HepG2 (cell line): ENCODE data around the gene FBXW4. TPM values are rescaled to one million over a fixed set of nuclear protein-coding genes. Genes with fewer than 3 reads are reported as not detected.

ENCODE experiments used
- GABPB1 ChIP-seq: IDR thresholded peaks from 2 replicates; pipeline ENCODE4 v1.6.1; 2016; ENCODE audit warnings: mild to moderate bottlenecking, missing genetic modification reagents, moderate library complexity, missing compliant biosample characterization
- KDM3A ChIP-seq: IDR thresholded peaks from 2 replicates; pipeline ENCODE4 v1.6.1; 2018; ENCODE audit warnings: low read depth, missing compliant biosample characterization
- NFRKB ChIP-seq: fragments of 450-650 bp; IDR thresholded peaks from 2 replicates; pipeline ENCODE4 v1.6.1; 2017
- PRPF4 ChIP-seq: fragments of 200-400 bp; formaldehyde crosslinking; IDR thresholded peaks from 2 replicates; pipeline ENCODE4 v1.6.1; 2016; ENCODE audit warnings: low read length, low read depth; ENCODE audit not compliant: poor library complexity, severe bottlenecking
- RBM22 ChIP-seq: fragments of 200-400 bp; formaldehyde crosslinking; optimal IDR thresholded peaks from 2 replicates; pipeline ENCODE3; 2017; ENCODE audit warnings: mild to moderate bottlenecking, low read length, moderate library complexity
- REPIN1 ChIP-seq: sonication (generic); formaldehyde crosslinking; IDR thresholded peaks from 2 replicates; pipeline ENCODE4 v1.8.0; 2022; ENCODE audit warnings: missing genetic modification reagents, low read depth, mild to moderate bottlenecking, borderline replicate concordance
- SP1 ChIP-seq, 2 experiments: fragments of 450-650 bp in 1 of 2; sonication (generic) in 1 of 2; formaldehyde crosslinking in 1 of 2; IDR thresholded peaks; 2 replicates each; pipeline versions ENCODE4 v1.4.0 to v1.6.1; 2016 to 2020; ENCODE audit warnings: missing genetic modification reagents in 1 of 2
- TAF15 ChIP-seq: fragments of 200-400 bp; formaldehyde crosslinking; IDR thresholded peaks from one replicate; pipeline ENCODE4 v1.6.1; 2018; ENCODE audit warnings: mild to moderate bottlenecking, low read depth, low read length; ENCODE audit not compliant: poor library complexity, severe bottlenecking
- ZC3H13 ChIP-seq: sonication (generic); formaldehyde crosslinking; IDR thresholded peaks from 2 replicates; pipeline ENCODE4 v1.8.1; 2023; ENCODE audit warnings: mild to moderate bottlenecking, missing genetic modification reagents, moderate library complexity
- ZNF253 ChIP-seq: sonication (generic); formaldehyde crosslinking; IDR thresholded peaks from 2 replicates; pipeline ENCODE4 v1.8.0; 2022; ENCODE audit warnings: mild to moderate bottlenecking, missing genetic modification reagents, borderline replicate concordance
- ZNF546 ChIP-seq: sonication (generic); formaldehyde crosslinking; conservative IDR thresholded peaks from 2 replicates; pipeline ENCODE4 v1.8.1; 2023; ENCODE audit warnings: mild to moderate bottlenecking, missing genetic modification reagents
- ZNF816 ChIP-seq: sonication (generic); formaldehyde crosslinking; IDR thresholded peaks from 2 replicates; pipeline ENCODE4 v1.8.0; 2022; ENCODE audit warnings: missing genetic modification reagents, mild to moderate bottlenecking, borderline replicate concordance
- polyA plus RNA-seq, 8 experiments: library from polyadenylated mRNA; depleted of rRNA in 3 of 8; stranded (reverse) in 7 of 8; unstranded in 1 of 8; fragments of >200 nt; fragmentation: Illumina TruSeq in 4 of 8; extraction: Trizol in 4 of 8; gene quantifications; 2 replicates each; pipeline versions ENCODE4 v1.2.1 to v1.2.3, GENCODE V29; 2011 to 2016; ENCODE audit warnings: low read depth in 4 of 8, missing spikeins in 1 of 8, mixed read lengths in 1 of 8; ENCODE audit not compliant: insufficient read depth in 1 of 8
- total RNA-seq, 5 experiments: library from RNA; depleted of rRNA; stranded (reverse); fragments of >200 nt; fragmentation: Illumina TruSeq; extraction: Trizol; gene quantifications; 2 replicates each; pipeline ENCODE4 v1.2.3, GENCODE V29; 2016; ENCODE audit warnings: low read depth in 1 of 5
- TF ChIP-seq, protein P1 (sequence below): IDR thresholded peaks from 2 replicates; pipeline ENCODE4 v1.6.1; 2016; ENCODE audit warnings: control low read depth
- TF ChIP-seq, protein P2 (sequence below): sonication (generic); formaldehyde crosslinking; IDR thresholded peaks from 2 replicates; pipeline ENCODE4 v1.4.0; 2020; ENCODE audit warnings: low read depth, mild to moderate bottlenecking, missing genetic modification reagents
- TF ChIP-seq, protein P3 (sequence below): sonication (generic); formaldehyde crosslinking; IDR thresholded peaks from 2 replicates; pipeline ENCODE4 v1.4.0; 2020; ENCODE audit warnings: missing genetic modification reagents, low read depth, mild to moderate bottlenecking, borderline replicate concordance
- TF ChIP-seq, protein P4 (sequence below): IDR thresholded peaks from 2 replicates; pipeline ENCODE4 v1.6.1; 2018; ENCODE audit warnings: missing genetic modification reagents, mild to moderate bottlenecking, missing compliant biosample characterization
- TF ChIP-seq, protein P5 (sequence below): sonication (generic); formaldehyde crosslinking; IDR thresholded peaks from 2 replicates; pipeline ENCODE4 v1.8.1; 2022; ENCODE audit warnings: low read depth, mild to moderate bottlenecking, missing genetic modification reagents
- TF ChIP-seq, protein P6 (sequence below): fragments of 450-650 bp; IDR thresholded peaks from 2 replicates; pipeline ENCODE4 v1.6.1; 2017; ENCODE audit warnings: mild to moderate bottlenecking

The FBXW4 gene
- total and polyA plus RNA-seq, 2 of the 13 experiments (the other 11 are each of a cell fraction or from before 2014, with no cell fraction given), result 23.5 to 33.7 TPM

DNA sequence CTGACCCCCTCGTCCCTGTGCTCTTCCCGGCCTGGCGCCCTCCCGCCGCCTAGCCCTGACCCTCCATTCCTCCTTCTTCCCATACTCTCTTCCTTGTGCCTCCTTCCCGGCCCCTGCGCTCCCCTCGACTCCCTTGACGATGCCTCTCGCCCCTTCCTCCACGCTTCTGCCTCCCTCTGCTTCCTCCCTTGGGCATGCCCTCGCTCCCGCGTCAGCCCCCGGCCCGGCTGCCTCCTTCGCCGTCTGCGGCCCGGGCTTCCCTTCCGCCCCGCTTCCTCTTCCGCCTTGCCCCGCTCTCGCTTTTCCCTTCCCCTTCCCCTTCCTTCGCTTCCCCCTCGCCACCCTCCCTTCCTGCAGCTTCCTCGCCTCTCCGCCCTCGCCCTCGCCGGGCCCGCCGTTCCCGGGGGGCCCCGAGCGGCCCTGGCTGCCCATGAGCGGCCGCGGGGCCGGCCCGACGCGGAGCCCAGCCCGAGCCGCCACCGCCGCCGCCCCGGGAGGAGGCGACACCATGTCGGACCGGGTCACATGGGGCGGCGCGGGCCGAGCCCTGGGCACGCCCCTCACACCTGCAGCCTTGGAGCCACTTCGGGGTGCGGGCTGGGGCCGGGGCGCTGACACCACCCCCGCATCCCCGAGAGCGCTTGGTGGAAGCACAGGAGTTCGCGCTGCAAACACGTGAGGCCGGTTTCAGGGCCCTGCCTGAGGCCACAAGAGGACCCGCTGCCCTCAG is at the start of gene FBXW4 (continued):
- TF ChIP-seq, protein P1, sequence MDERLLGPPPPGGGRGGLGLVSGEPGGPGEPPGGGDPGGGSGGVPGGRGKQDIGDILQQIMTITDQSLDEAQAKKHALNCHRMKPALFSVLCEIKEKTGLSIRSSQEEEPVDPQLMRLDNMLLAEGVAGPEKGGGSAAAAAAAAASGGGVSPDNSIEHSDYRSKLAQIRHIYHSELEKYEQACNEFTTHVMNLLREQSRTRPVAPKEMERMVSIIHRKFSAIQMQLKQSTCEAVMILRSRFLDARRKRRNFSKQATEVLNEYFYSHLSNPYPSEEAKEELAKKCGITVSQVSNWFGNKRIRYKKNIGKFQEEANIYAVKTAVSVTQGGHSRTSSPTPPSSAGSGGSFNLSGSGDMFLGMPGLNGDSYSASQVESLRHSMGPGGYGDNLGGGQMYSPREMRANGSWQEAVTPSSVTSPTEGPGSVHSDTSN (CRISPR knock-in tag), result no peak
- TF ChIP-seq KDM3A (CRISPR knock-in tag), result no peak
- TF ChIP-seq GABPB1, result peak; percentile 76
- TF ChIP-seq, protein P2, sequence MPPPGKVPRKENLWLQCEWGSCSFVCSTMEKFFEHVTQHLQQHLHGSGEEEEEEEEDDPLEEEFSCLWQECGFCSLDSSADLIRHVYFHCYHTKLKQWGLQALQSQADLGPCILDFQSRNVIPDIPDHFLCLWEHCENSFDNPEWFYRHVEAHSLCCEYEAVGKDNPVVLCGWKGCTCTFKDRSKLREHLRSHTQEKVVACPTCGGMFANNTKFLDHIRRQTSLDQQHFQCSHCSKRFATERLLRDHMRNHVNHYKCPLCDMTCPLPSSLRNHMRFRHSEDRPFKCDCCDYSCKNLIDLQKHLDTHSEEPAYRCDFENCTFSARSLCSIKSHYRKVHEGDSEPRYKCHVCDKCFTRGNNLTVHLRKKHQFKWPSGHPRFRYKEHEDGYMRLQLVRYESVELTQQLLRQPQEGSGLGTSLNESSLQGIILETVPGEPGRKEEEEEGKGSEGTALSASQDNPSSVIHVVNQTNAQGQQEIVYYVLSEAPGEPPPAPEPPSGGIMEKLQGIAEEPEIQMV (CRISPR knock-in tag), result no peak
- TF ChIP-seq RBM22, result no peak
- no peak for TF ChIP-seq TAF15
- peak; percentile 82; the same call in 1 of the 2 replicates for TF ChIP-seq ZNF253 (CRISPR knock-in tag)
- TF ChIP-seq REPIN1 (CRISPR knock-in tag), result no peak
- TF ChIP-seq, protein P3, sequence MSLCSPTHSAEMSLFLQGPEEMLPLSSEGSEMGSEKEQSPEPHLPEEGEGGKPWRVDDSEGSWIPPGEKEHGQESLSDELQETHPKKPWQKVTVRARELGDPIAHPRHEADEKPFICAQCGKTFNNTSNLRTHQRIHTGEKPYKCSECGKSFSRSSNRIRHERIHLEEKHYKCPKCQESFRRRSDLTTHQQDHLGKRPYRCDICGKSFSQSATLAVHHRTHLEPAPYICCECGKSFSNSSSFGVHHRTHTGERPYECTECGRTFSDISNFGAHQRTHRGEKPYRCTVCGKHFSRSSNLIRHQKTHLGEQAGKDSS (CRISPR knock-in tag), result no peak
- TF ChIP-seq ZNF816 (CRISPR knock-in tag), result no peak
- no peak for TF ChIP-seq NFRKB
- TF ChIP-seq, protein P4, sequence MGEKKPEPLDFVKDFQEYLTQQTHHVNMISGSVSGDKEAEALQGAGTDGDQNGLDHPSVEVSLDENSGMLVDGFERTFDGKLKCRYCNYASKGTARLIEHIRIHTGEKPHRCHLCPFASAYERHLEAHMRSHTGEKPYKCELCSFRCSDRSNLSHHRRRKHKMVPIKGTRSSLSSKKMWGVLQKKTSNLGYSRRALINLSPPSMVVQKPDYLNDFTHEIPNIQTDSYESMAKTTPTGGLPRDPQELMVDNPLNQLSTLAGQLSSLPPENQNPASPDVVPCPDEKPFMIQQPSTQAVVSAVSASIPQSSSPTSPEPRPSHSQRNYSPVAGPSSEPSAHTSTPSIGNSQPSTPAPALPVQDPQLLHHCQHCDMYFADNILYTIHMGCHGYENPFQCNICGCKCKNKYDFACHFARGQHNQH (CRISPR knock-in tag), result no peak; the same call in 1 of the 2 replicates
- no peak for TF ChIP-seq SP1 (IDR thresholded peaks at IDR 0.05)
- TF ChIP-seq SP1 (CRISPR knock-in tag; IDR thresholded peaks at IDR 0.05), result peak; percentile 39; the same call in 1 of the 2 replicates
- TF ChIP-seq PRPF4, result no peak
- TF ChIP-seq, protein P5, sequence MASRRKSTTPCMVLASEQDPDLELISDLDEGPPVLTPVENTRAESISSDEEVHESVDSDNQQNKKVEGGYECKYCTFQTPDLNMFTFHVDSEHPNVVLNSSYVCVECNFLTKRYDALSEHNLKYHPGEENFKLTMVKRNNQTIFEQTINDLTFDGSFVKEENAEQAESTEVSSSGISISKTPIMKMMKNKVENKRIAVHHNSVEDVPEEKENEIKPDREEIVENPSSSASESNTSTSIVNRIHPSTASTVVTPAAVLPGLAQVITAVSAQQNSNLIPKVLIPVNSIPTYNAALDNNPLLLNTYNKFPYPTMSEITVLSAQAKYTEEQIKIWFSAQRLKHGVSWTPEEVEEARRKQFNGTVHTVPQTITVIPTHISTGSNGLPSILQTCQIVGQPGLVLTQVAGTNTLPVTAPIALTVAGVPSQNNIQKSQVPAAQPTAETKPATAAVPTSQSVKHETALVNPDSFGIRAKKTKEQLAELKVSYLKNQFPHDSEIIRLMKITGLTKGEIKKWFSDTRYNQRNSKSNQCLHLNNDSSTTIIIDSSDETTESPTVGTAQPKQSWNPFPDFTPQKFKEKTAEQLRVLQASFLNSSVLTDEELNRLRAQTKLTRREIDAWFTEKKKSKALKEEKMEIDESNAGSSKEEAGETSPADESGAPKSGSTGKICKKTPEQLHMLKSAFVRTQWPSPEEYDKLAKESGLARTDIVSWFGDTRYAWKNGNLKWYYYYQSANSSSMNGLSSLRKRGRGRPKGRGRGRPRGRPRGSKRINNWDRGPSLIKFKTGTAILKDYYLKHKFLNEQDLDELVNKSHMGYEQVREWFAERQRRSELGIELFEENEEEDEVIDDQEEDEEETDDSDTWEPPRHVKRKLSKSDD (CRISPR knock-in tag), result peak; percentile 82; the same call in 1 of the 2 replicates
- no peak; the same call in 1 of the 2 replicates for TF ChIP-seq ZNF546 (CRISPR knock-in tag)
- no peak for TF ChIP-seq ZC3H13 (CRISPR knock-in tag)
- TF ChIP-seq, protein P6, sequence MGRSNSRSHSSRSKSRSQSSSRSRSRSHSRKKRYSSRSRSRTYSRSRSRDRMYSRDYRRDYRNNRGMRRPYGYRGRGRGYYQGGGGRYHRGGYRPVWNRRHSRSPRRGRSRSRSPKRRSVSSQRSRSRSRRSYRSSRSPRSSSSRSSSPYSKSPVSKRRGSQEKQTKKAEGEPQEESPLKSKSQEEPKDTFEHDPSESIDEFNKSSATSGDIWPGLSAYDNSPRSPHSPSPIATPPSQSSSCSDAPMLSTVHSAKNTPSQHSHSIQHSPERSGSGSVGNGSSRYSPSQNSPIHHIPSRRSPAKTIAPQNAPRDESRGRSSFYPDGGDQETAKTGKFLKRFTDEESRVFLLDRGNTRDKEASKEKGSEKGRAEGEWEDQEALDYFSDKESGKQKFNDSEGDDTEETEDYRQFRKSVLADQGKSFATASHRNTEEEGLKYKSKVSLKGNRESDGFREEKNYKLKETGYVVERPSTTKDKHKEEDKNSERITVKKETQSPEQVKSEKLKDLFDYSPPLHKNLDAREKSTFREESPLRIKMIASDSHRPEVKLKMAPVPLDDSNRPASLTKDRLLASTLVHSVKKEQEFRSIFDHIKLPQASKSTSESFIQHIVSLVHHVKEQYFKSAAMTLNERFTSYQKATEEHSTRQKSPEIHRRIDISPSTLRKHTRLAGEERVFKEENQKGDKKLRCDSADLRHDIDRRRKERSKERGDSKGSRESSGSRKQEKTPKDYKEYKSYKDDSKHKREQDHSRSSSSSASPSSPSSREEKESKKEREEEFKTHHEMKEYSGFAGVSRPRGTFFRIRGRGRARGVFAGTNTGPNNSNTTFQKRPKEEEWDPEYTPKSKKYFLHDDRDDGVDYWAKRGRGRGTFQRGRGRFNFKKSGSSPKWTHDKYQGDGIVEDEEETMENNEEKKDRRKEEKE, result no peak
